WTC11 (cell line): ENCODE data around the gene KLHL35. TPM values are rescaled to one million over a fixed set of nuclear protein-coding genes. Genes with fewer than 3 reads are reported as not detected.

Source experiments
- ATAC-seq: fragments of 200-7000 bp; cut with Tn5 transposase; 2 replicates; pipeline ENCODE4 v1.10.0; 2021; ENCODE audit warnings: mild to moderate bottlenecking, moderate library complexity
- CTCF ChIA-PET: fragments of 300-600 bp; sonication (Branson Sonifier 250); formaldehyde crosslinking; loops from one replicate; lab custom pipeline; 2021; ENCODE audit warnings: antibody characterized with exemption; lab: Charles Lee
- POLR2A ChIA-PET: fragments of 350-600 bp; sonication (Branson Sonifier 250); formaldehyde crosslinking; loops from one replicate; lab custom pipeline; 2021; ENCODE audit warnings: antibody characterized with exemption; lab: Charles Lee
- DNase-seq: peaks from one replicate; pipeline ENCODE4 v3.0.0; 2021; ENCODE audit warnings: low spot score
- H3K27ac Mint-ChIP-seq: 2 replicates; pipeline ENCODE4 v1.8.0; 2021; ENCODE audit warnings: mixed read lengths
- H3K27me3 Mint-ChIP-seq: 2 replicates; pipeline ENCODE4 v1.8.0; 2021; ENCODE audit warnings: low read depth, mild to moderate bottlenecking, moderate library complexity, mixed read lengths
- H3K36me3 Mint-ChIP-seq: 2 replicates; pipeline ENCODE4 v1.8.0; 2021; ENCODE audit warnings: mixed read lengths
- H3K4me1 Mint-ChIP-seq: 2 replicates; pipeline ENCODE4 v1.8.0; 2022; ENCODE audit warnings: mixed read lengths
- H3K4me3 Mint-ChIP-seq: 2 replicates; pipeline ENCODE4 v1.8.0; 2021; ENCODE audit warnings: mild to moderate bottlenecking, moderate library complexity, mixed read lengths
- H3K9me3 Mint-ChIP-seq: 2 replicates; pipeline ENCODE4 v1.8.0; 2021; ENCODE audit warnings: mixed read lengths
- CTCF ChIP-seq: fragments of 200-600 bp; IDR thresholded peaks from 2 replicates; pipeline ENCODE4 v1.8.0; 2022; ENCODE audit warnings: antibody characterized with exemption
- E2F4 ChIP-seq: sonication (generic); formaldehyde crosslinking; IDR thresholded peaks from 2 replicates; pipeline ENCODE4 v1.8.1; 2022; ENCODE audit warnings: low read depth, mild to moderate bottlenecking, moderate library complexity, missing genetic modification reagents, borderline replicate concordance
- ESRRA ChIP-seq: sonication (generic); formaldehyde crosslinking; IDR thresholded peaks from 2 replicates; pipeline ENCODE4 v1.8.1; 2022; ENCODE audit warnings: mild to moderate bottlenecking, missing genetic modification reagents, borderline replicate concordance
- FOXK1 ChIP-seq: sonication (generic); formaldehyde crosslinking; IDR thresholded peaks from 2 replicates; pipeline ENCODE4 v1.8.0; 2022; ENCODE audit warnings: mild to moderate bottlenecking, moderate library complexity, missing genetic modification reagents
- FOXP4 ChIP-seq: sonication (generic); formaldehyde crosslinking; IDR thresholded peaks from 2 replicates; pipeline ENCODE4 v1.8.0; 2022; ENCODE audit warnings: mild to moderate bottlenecking, missing genetic modification reagents
- IRF1 ChIP-seq: sonication (generic); formaldehyde crosslinking; IDR thresholded peaks from 2 replicates; pipeline ENCODE4 v1.8.0; 2023; ENCODE audit warnings: missing genetic modification reagents
- MLX ChIP-seq: sonication (generic); formaldehyde crosslinking; IDR thresholded peaks from 2 replicates; pipeline ENCODE4 v1.8.1; 2023; ENCODE audit warnings: mild to moderate bottlenecking, missing genetic modification reagents, moderate library complexity
- NFATC4 ChIP-seq: fragments of 250-450 bp; sonication (Bioruptor Pico); IDR thresholded peaks from 2 replicates; pipeline ENCODE4 v1.9.0; 2021; ENCODE audit warnings: mild to moderate bottlenecking
- NFE2L1 ChIP-seq: sonication (generic); formaldehyde crosslinking; IDR thresholded peaks from 2 replicates; pipeline ENCODE4 v1.8.1; 2023; ENCODE audit warnings: missing genetic modification reagents
- NFYB ChIP-seq: sonication (generic); formaldehyde crosslinking; conservative IDR thresholded peaks from 2 replicates; pipeline ENCODE4 v1.8.0; 2022; ENCODE audit warnings: low read depth, missing genetic modification reagents
- NR1H2 ChIP-seq: sonication (generic); formaldehyde crosslinking; IDR thresholded peaks from 2 replicates; pipeline ENCODE4 v1.9.0; 2021; ENCODE audit warnings: mild to moderate bottlenecking, moderate library complexity, missing genetic modification reagents
- NR2C2 ChIP-seq: sonication (generic); formaldehyde crosslinking; IDR thresholded peaks from 2 replicates; pipeline ENCODE4 v1.8.0; 2022; ENCODE audit warnings: mild to moderate bottlenecking, missing genetic modification reagents
- RELA ChIP-seq: sonication (generic); formaldehyde crosslinking; IDR thresholded peaks from 2 replicates; pipeline ENCODE4 v1.8.1; 2022; ENCODE audit warnings: missing genetic modification reagents, mild to moderate bottlenecking, borderline replicate concordance
- SMAD4 ChIP-seq: sonication (generic); formaldehyde crosslinking; IDR thresholded peaks from 2 replicates; pipeline ENCODE4 v1.8.0; 2022; ENCODE audit warnings: mild to moderate bottlenecking, missing genetic modification reagents
- TEAD1 ChIP-seq: sonication (generic); formaldehyde crosslinking; IDR thresholded peaks from 2 replicates; pipeline ENCODE4 v1.8.0; 2022; ENCODE audit warnings: mild to moderate bottlenecking, missing genetic modification reagents
- USF1 ChIP-seq: sonication (generic); formaldehyde crosslinking; IDR thresholded peaks from 2 replicates; pipeline ENCODE4 v1.8.0; 2022; ENCODE audit warnings: mild to moderate bottlenecking, missing genetic modification reagents
- USF2 ChIP-seq: sonication (generic); formaldehyde crosslinking; IDR thresholded peaks from 2 replicates; pipeline ENCODE4 v1.8.1; 2023; ENCODE audit warnings: mild to moderate bottlenecking, missing genetic modification reagents, moderate library complexity
- ZNF232 ChIP-seq: sonication (generic); formaldehyde crosslinking; IDR thresholded peaks from 2 replicates; pipeline ENCODE4 v1.8.0; 2022; ENCODE audit warnings: mild to moderate bottlenecking, missing genetic modification reagents
- ZNF263 ChIP-seq: sonication (generic); formaldehyde crosslinking; IDR thresholded peaks from 2 replicates; pipeline ENCODE4 v1.8.1; 2022; ENCODE audit warnings: low read depth, mild to moderate bottlenecking, moderate library complexity, missing genetic modification reagents
- ZNF281 ChIP-seq: sonication (generic); formaldehyde crosslinking; IDR thresholded peaks from 2 replicates; pipeline ENCODE4 v1.8.0; 2023; ENCODE audit warnings: mild to moderate bottlenecking, missing genetic modification reagents
- ZNF416 ChIP-seq: fragments of 250-450 bp; sonication (Bioruptor Pico); IDR thresholded peaks from 2 replicates; pipeline ENCODE4 v1.9.0; 2021; ENCODE audit warnings: mild to moderate bottlenecking, inconsistent platforms
- ZNF671 ChIP-seq: fragments of 250-450 bp; sonication (Bioruptor Pico); IDR thresholded peaks from 2 replicates; pipeline ENCODE4 v1.8.0; 2021; ENCODE audit warnings: mild to moderate bottlenecking
- total RNA-seq: library from RNA; stranded (reverse); gene quantifications from 3 replicates; pipeline ENCODE4 v1.2.3, GENCODE V29; 2021

The KLHL35 gene
- total RNA-seq, 1 experiment from 2014 or later, result 0.22 TPM

GRCh38 chr11:75430714-75431532, 2.1 kb downstream of the KLHL35 start:
- peak overlapping the region; percentile 72 for H3K4me3 Mint-ChIP-seq
- CTCF ChIA-PET, result interaction anchor here (1.0 to 4.9 kb wide), 8 partner anchors 20 to 151 kb away, joined by 3 to 24 read pairs (median 4); partner anchors contain the start of gene GDPD5
- no peak for DNase-seq
- H3K27me3 Mint-ChIP-seq, result peaks cover 73% of the 10 kb centered on the region
- no peak for ATAC-seq
- peaks cover 30% of the 10 kb centered on the region for H3K4me1 Mint-ChIP-seq
- H3K36me3 Mint-ChIP-seq, result peaks cover 9% of the 10 kb centered on the region
- H3K9me3 Mint-ChIP-seq, result peaks cover 9% of the 10 kb centered on the region
- H3K27ac Mint-ChIP-seq, result no peak overlapping the region
- TF ChIP-seq CTCF (no peak), TEAD1 (CRISPR knock-in tag) (no peak), ZNF232 (no peak), ZNF281 (CRISPR knock-in tag) (no peak), NR1H2 (no peak), USF2 (CRISPR knock-in tag) (no peak), RELA (CRISPR knock-in tag) (no peak), ZNF671 (CRISPR knock-in tag) (no peak), SMAD4 (CRISPR knock-in tag) (no peak), ZNF416 (CRISPR knock-in tag) (no peak)
- POLR2A ChIA-PET, result no interaction called here

- no peak overlapping the region for H3K27ac Mint-ChIP-seq
- peak; percentile 62 for DNase-seq
- peaks cover 9% of the 10 kb centered on the region for H3K9me3 Mint-ChIP-seq
- peaks cover 9% of the 10 kb centered on the region for H3K36me3 Mint-ChIP-seq
- POLR2A ChIA-PET, result no interaction called here
- peak overlapping the region; percentile 72 for H3K4me3 Mint-ChIP-seq
- CTCF ChIA-PET, result interaction anchor here (0.6 to 1.6 kb wide), 7 partner anchors 21 to 150 kb away, joined by 3 to 6 read pairs (median 3); partner anchors contain the start of gene GDPD5
- H3K4me1 Mint-ChIP-seq, result peaks cover 30% of the 10 kb centered on the region
- peak; percentile 19 for ATAC-seq
- peaks cover 78% of the 10 kb centered on the region for H3K27me3 Mint-ChIP-seq
- peak; percentile 97 for TF ChIP-seq SMAD4 (CRISPR knock-in tag)
- peak; percentile 99 for TF ChIP-seq NFE2L1 (CRISPR knock-in tag)
- TF ChIP-seq NFYB (CRISPR knock-in tag), result peak; percentile 79
- peak; percentile 86 for TF ChIP-seq USF1 (CRISPR knock-in tag)
- peak; percentile 100 for TF ChIP-seq TEAD1 (CRISPR knock-in tag)
- peak; percentile 99 for TF ChIP-seq FOXK1 (CRISPR knock-in tag)
- TF ChIP-seq MLX (CRISPR knock-in tag), result peak; percentile 99
- TF ChIP-seq FOXP4 (CRISPR knock-in tag), result peak; percentile 100
- TF ChIP-seq NFATC4 (CRISPR knock-in tag), result no peak
- peak; percentile 93 for TF ChIP-seq NR2C2
- peak; percentile 95 for TF ChIP-seq ZNF263 (CRISPR knock-in tag)
- peak; percentile 97 for TF ChIP-seq E2F4 (CRISPR knock-in tag)
- peak; percentile 99 for TF ChIP-seq ESRRA (CRISPR knock-in tag)
- TF ChIP-seq IRF1 (CRISPR knock-in tag), result peak; percentile 100
Observed at GRCh38 chr11:75429902-75430713, 2.9 kb downstream of the KLHL35 start.
